Endothelial cell of umbilical vein (primary cell): ENCODE measurements around the gene NELFE. TPM values are rescaled to one million over a fixed set of nuclear protein-coding genes. Genes with fewer than 3 reads are reported as not detected.

ENCODE experiments used
- BruUV-seq: library from RNA; stranded (reverse); fragments of 400-500 nt; replicated peaks from 2 replicates; lab custom pipeline; 2021; lab: Mats Ljungman, UMichigan
- CTCF ChIA-PET: fragments of 300-600, 350-600 bp; sonication (Branson Sonifier 250); formaldehyde crosslinking; loops from one replicate; lab custom pipeline; 2021; ENCODE audit warnings: antibody characterized with exemption, inconsistent platforms; lab: Charles Lee
- POLR2A ChIA-PET: fragments of 300-600, 350-600 bp; sonication (Branson Sonifier 250); formaldehyde crosslinking; loops from one replicate; lab custom pipeline; 2021; ENCODE audit warnings: antibody characterized with exemption, inconsistent platforms; lab: Charles Lee
- DNase-seq: peaks from one replicate; pipeline ENCODE4 v3.0.0-alpha.2; 2011; ENCODE audit warnings: low read depth, low spot score
- FAIRE-seq: peaks from 2 replicates; lab custom pipeline; 2011; peaks lifted over from hg19 to GRCh38; lab: Jason Lieb, UNC
- H2AFZ ChIP-seq: 2 replicates; pipeline ENCODE4 v1.6.0; 2012; ENCODE audit warnings: low read depth, low read length, control low read depth, inconsistent platforms
- H3K27ac ChIP-seq: 2 replicates; pipeline ENCODE4 v1.5.1; 2011; ENCODE audit warnings: low read depth, mild to moderate bottlenecking, control low read depth, low read length, moderate library complexity; ENCODE audit not compliant: insufficient read depth
- H3K27me3 ChIP-seq, 2 experiments: 2 replicates each; pipeline versions ENCODE4 v1.6.0 to v1.6.1; 2011; ENCODE audit warnings: low read length in 2 of 2, mixed read lengths in 1 of 2; ENCODE audit not compliant: control insufficient read depth in 2 of 2, insufficient read depth in 2 of 2
- H3K36me3 ChIP-seq, 2 experiments: 2 replicates in 1 of 2; 3 replicates in 1 of 2; pipeline ENCODE4 v1.5.1; 2011; ENCODE audit warnings: low read length in 2 of 2, mild to moderate bottlenecking in 1 of 2, moderate library complexity in 1 of 2; ENCODE audit not compliant: control insufficient read depth in 2 of 2, insufficient read depth in 2 of 2; ENCODE audit errors: extremely low read depth in 1 of 2
- H3K4me1 ChIP-seq: 3 replicates; pipeline ENCODE4 v1.5.1; 2011; ENCODE audit warnings: mild to moderate bottlenecking, low read length; ENCODE audit not compliant: control insufficient read depth, insufficient read depth; ENCODE audit errors: extremely low read depth
- H3K4me2 ChIP-seq: 2 replicates; pipeline ENCODE4 v1.6.1; 2011; ENCODE audit warnings: low read length, control low read depth, mixed read lengths; ENCODE audit not compliant: insufficient read depth
- H3K4me3 ChIP-seq, 3 experiments: fragments of 200-600 bp in 1 of 3; sonication (generic), shearing (Covaris generic) in 1 of 3; replicated peaks in 1 of 3; 2 replicates each; pipeline ENCODE4 v1.5.1; 2011 to 2016; ENCODE audit warnings: control low read depth in 3 of 3, low read length in 3 of 3, mild to moderate bottlenecking in 2 of 3, inconsistent platforms in 1 of 3, low read depth in 1 of 3, moderate library complexity in 1 of 3; ENCODE audit not compliant: insufficient read depth in 1 of 3
- H3K79me2 ChIP-seq: 2 replicates; pipeline ENCODE4 v1.6.0; 2012; ENCODE audit warnings: low read length, inconsistent platforms; ENCODE audit not compliant: control insufficient read depth, insufficient read depth
- H3K9ac ChIP-seq: replicated peaks from 2 replicates; pipeline ENCODE3; 2011; ENCODE audit warnings: low read length, control low read depth; ENCODE audit not compliant: insufficient read depth; ENCODE audit errors: extremely low read depth
- H3K9me1 ChIP-seq: replicated peaks from 3 replicates; pipeline ENCODE4 v1.6.0; 2011; ENCODE audit warnings: mild to moderate bottlenecking, low read length; ENCODE audit not compliant: control insufficient read depth, insufficient read depth; ENCODE audit errors: extremely low read depth
- H3K9me3 ChIP-seq: replicated peaks from 2 replicates; pipeline ENCODE4 v1.5.1; 2012; ENCODE audit warnings: low read length, inconsistent platforms; ENCODE audit not compliant: control insufficient read depth, insufficient read depth
- H4K20me1 ChIP-seq: replicated peaks from 2 replicates; pipeline ENCODE3; 2011; ENCODE audit warnings: mild to moderate bottlenecking, low read length; ENCODE audit not compliant: control insufficient read depth, insufficient read depth; ENCODE audit errors: extremely low read depth
- EZH2 ChIP-seq: IDR thresholded peaks from 2 replicates; pipeline ENCODE4 v1.6.1; 2012; ENCODE audit warnings: borderline replicate concordance, low read depth, mild to moderate bottlenecking, moderate library complexity, low read length, inconsistent platforms; ENCODE audit not compliant: severe bottlenecking
- FOS ChIP-seq: IDR thresholded peaks from 2 replicates; pipeline ENCODE4 v1.6.1; 2011; ENCODE audit warnings: mild to moderate bottlenecking, low read length, moderate library complexity, borderline replicate concordance; ENCODE audit not compliant: insufficient read depth
- GATA2 ChIP-seq: IDR thresholded peaks from 2 replicates; pipeline ENCODE4 v1.7.0; 2011; ENCODE audit warnings: low read depth, mild to moderate bottlenecking, moderate library complexity, mixed read lengths, low read length; ENCODE audit not compliant: insufficient read length, insufficient read depth
- JUN ChIP-seq: IDR thresholded peaks from 2 replicates; pipeline ENCODE4 v1.6.1; 2011; ENCODE audit warnings: borderline replicate concordance, low read depth; ENCODE audit not compliant: insufficient read length, insufficient read depth
- MYC ChIP-seq: IDR thresholded peaks from one replicate; pipeline ENCODE4 v1.6.1; 2011; ENCODE audit warnings: mild to moderate bottlenecking, low read depth, low read length
- POLR2A ChIP-seq: IDR thresholded peaks from 2 replicates; pipeline ENCODE4 v1.6.1; 2012; ENCODE audit warnings: low read depth, mild to moderate bottlenecking, control low read depth, low read length
- POLR2AphosphoS5 ChIP-seq: IDR thresholded peaks from 2 replicates; pipeline ENCODE4 v1.6.1; 2012; ENCODE audit warnings: low read depth, mild to moderate bottlenecking, control low read depth, low read length, moderate library complexity; ENCODE audit not compliant: insufficient read depth
- dilution Hi-C: fragments of 300-500 bp; cut with MboI; formaldehyde crosslinking; loops from one replicate; pipeline ENCODE4 v1.15.0; 2019; ENCODE audit warnings: low sequenced_read_pairs; ENCODE audit not compliant: extremely low pct_ligation_motif_present
- intact Hi-C: fragments of 100-400 bp; cut with micrococcal nuclease; formaldehyde crosslinking; loops from one replicate; pipeline ENCODE4 v1.10.0; 2022
- polyA plus RNA-seq, 4 experiments: library from polyadenylated mRNA; depleted of rRNA in 3 of 4; stranded (reverse) in 3 of 4; unstranded in 1 of 4; fragments of >200 nt; gene quantifications; 2 replicates each; pipeline versions ENCODE4 v1.2.1 to v1.2.3, GENCODE V29; 2011 to 2012; ENCODE audit warnings: missing spikeins in 1 of 4
- total RNA-seq: library from RNA; stranded (reverse); gene quantifications from 2 replicates; pipeline ENCODE4 v1.2.3, GENCODE V29; 2021
- TF ChIP-seq, protein P1 (sequence below), 2 donors: IDR thresholded peaks; 1 replicate in 1 of 2; 2 replicates in 1 of 2; pipeline ENCODE4 v1.5.1; 2011; ENCODE audit warnings: low read length in 2 of 2, mild to moderate bottlenecking in 2 of 2, moderate library complexity in 2 of 2, control low read depth in 1 of 2, inconsistent platforms in 1 of 2, low read depth in 1 of 2; ENCODE audit not compliant: insufficient read depth in 1 of 2; ENCODE audit errors: extremely low read depth in 1 of 2
- TF ChIP-seq, protein P2 (sequence below): IDR thresholded peaks from 2 replicates; pipeline ENCODE4 v1.6.1; 2011; ENCODE audit not compliant: insufficient read depth, insufficient read length

NELFE gene
- total and polyA plus RNA-seq, 2 donors (not counting 3 experiments of a cell fraction or from before 2014, with no cell fraction given), result 55.8 to 68.5 TPM

DNA sequence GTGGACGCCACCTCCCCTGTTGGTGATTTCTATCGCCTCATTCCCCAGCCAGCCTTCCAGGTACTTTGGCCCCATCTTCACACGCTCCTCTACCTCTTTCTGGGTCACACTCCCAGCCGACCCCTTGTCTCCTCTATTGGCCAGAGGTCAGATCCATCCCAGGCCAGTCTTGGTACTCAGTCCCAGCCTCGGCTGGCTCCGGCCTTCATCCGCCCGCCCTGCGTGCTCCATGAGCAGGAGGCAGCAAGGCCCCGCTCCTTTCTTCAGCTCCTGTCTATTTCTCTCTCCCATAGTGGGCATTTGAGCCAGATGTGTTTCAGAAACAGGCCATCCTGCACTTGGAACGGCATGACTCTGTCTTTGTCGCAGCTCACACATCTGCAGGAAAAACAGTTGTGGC, 2.8 kb upstream of the NELFE start:
- no peak overlapping the region for H3K9ac ChIP-seq

More for the DNA sequence above, 2.8 kb upstream of the NELFE start:
- peaks cover 9 to 42% of the 10 kb centered on the region in 2 experiments for H3K36me3 ChIP-seq
- FAIRE-seq (no peak), DNase-seq (no peak)
- ChIA-PET POLR2A (no interaction called here), CTCF (no interaction called here)
- H2AFZ ChIP-seq, result no peak overlapping the region
- no peak overlapping the region for H3K4me3 ChIP-seq
- no peak overlapping the region for H3K27ac ChIP-seq
- intact Hi-C loops, result no loop called here
- no peaks in the 10 kb centered on the region for H3K27me3 ChIP-seq
- TF ChIP-seq EZH2, result no peak
- TF ChIP-seq, protein P1, sequence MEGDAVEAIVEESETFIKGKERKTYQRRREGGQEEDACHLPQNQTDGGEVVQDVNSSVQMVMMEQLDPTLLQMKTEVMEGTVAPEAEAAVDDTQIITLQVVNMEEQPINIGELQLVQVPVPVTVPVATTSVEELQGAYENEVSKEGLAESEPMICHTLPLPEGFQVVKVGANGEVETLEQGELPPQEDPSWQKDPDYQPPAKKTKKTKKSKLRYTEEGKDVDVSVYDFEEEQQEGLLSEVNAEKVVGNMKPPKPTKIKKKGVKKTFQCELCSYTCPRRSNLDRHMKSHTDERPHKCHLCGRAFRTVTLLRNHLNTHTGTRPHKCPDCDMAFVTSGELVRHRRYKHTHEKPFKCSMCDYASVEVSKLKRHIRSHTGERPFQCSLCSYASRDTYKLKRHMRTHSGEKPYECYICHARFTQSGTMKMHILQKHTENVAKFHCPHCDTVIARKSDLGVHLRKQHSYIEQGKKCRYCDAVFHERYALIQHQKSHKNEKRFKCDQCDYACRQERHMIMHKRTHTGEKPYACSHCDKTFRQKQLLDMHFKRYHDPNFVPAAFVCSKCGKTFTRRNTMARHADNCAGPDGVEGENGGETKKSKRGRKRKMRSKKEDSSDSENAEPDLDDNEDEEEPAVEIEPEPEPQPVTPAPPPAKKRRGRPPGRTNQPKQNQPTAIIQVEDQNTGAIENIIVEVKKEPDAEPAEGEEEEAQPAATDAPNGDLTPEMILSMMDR (IDR thresholded peaks at IDR 0.05; ENCODE audit: extremely low read depth in 1 of 2, insufficient read depth in 1 of 2, low read depth in 1 of 2, low read length in 2 of 2), result no peak
- TF ChIP-seq MYC, result no peak
- TF ChIP-seq POLR2AphosphoS5, result no peak
- no peak for TF ChIP-seq JUN
- no peak for TF ChIP-seq POLR2A
- TF ChIP-seq, protein P2, sequence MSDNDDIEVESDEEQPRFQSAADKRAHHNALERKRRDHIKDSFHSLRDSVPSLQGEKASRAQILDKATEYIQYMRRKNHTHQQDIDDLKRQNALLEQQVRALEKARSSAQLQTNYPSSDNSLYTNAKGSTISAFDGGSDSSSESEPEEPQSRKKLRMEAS, result no peak
- TF ChIP-seq GATA2, result no peak
- TF ChIP-seq FOS, result no peak
- H4K20me1 ChIP-seq, result no peaks in the 10 kb centered on the region
- no peaks in the 10 kb centered on the region for H3K9me3 ChIP-seq
- dilution Hi-C loops, result no loop called here
- no peaks in the 10 kb centered on the region for H3K9me1 ChIP-seq
- BruUV-seq, result no TSS peak
- no peak overlapping the region for H3K4me2 ChIP-seq
- H3K4me1 ChIP-seq, result peaks cover 17% of the 10 kb centered on the region
- peaks cover 25% of the 10 kb centered on the region for H3K79me2 ChIP-seq
